HEK293T (cell line): Measurements from ENCODE around the gene LCE2C.
"Not testable (repeated sequence)": the region's sequence is repeated elsewhere in the genome, so short reads cannot be mapped to it uniquely, and the experiment has no call there.

Experiments used
- CTCF ChIA-PET: fragments of 350-600 bp; formaldehyde crosslinking; extraction: SDS; loops from one replicate; lab custom pipeline; 2021; ENCODE audit warnings: antibody characterized with exemption, inconsistent platforms; lab: Yijun Ruan, JAX
- POLR2A ChIA-PET: fragments of 350-600 bp; formaldehyde crosslinking; extraction: SDS; loops from one replicate; lab custom pipeline; 2020; ENCODE audit warnings: antibody characterized with exemption, inconsistent platforms; lab: Yijun Ruan, JAX
- DNase-seq: peaks from one replicate; pipeline ENCODE4 v3.0.0; 2012; ENCODE audit warnings: mixed read lengths; ENCODE audit errors: extremely low spot score
- ARNT ChIP-seq: fragments of 450-650 bp; IDR thresholded peaks from 2 replicates; pipeline ENCODE4 v1.6.1; 2017; ENCODE audit warnings: mild to moderate bottlenecking
- BHLHE40 ChIP-seq: fragments of 450-650 bp; IDR thresholded peaks from 2 replicates; pipeline ENCODE4 v1.6.1; 2016; ENCODE audit warnings: mild to moderate bottlenecking, moderate library complexity, borderline replicate concordance
- CTBP1 ChIP-seq: fragments of 450-650 bp; IDR thresholded peaks from 2 replicates; pipeline ENCODE4 v1.6.1; 2016; ENCODE audit warnings: borderline replicate concordance
- ELF4 ChIP-seq: fragments of 450-650 bp; IDR thresholded peaks from 2 replicates; pipeline ENCODE4 v1.6.1; 2017; ENCODE audit warnings: antibody characterized with exemption
- FOXA1 ChIP-seq: fragments of 450-650 bp; IDR thresholded peaks from 2 replicates; pipeline ENCODE4 v1.6.1; 2016; ENCODE audit warnings: mild to moderate bottlenecking
- FOXK2 ChIP-seq: fragments of 450-650 bp; IDR thresholded peaks from 2 replicates; pipeline ENCODE4 v1.6.1; 2016; ENCODE audit warnings: mild to moderate bottlenecking
- FOXM1 ChIP-seq: fragments of 450-650 bp; IDR thresholded peaks from 2 replicates; pipeline ENCODE4 v1.6.1; 2017; ENCODE audit warnings: mild to moderate bottlenecking, borderline replicate concordance
- HDGF ChIP-seq: fragments of 450-650 bp; IDR thresholded peaks from 2 replicates; pipeline ENCODE4 v1.6.1; 2017; ENCODE audit warnings: antibody characterized with exemption, borderline replicate concordance
- L3MBTL2 ChIP-seq: fragments of 450-650 bp; conservative IDR thresholded peaks from 2 replicates; pipeline ENCODE4 v1.6.1; 2016; ENCODE audit warnings: mild to moderate bottlenecking
- LEF1 ChIP-seq: fragments of 450-650 bp; IDR thresholded peaks from 2 replicates; pipeline ENCODE4 v1.6.1; 2017; ENCODE audit warnings: mild to moderate bottlenecking, borderline replicate concordance
- NFRKB ChIP-seq: fragments of 450-650 bp; IDR thresholded peaks from 2 replicates; pipeline ENCODE4 v1.6.1; 2016; ENCODE audit warnings: mild to moderate bottlenecking, moderate library complexity
- PKNOX1 ChIP-seq: fragments of 450-650 bp; IDR thresholded peaks from 2 replicates; pipeline ENCODE4 v1.6.1; 2016
- SP1 ChIP-seq: fragments of 450-650 bp; IDR thresholded peaks from 2 replicates; pipeline ENCODE4 v1.6.1; 2017
- SUZ12 ChIP-seq: fragments of 450-650 bp; IDR thresholded peaks from 2 replicates; pipeline ENCODE4 v1.6.1; 2016; ENCODE audit warnings: mild to moderate bottlenecking
- TARDBP ChIP-seq: fragments of 450-650 bp; IDR thresholded peaks from 2 replicates; pipeline ENCODE4 v1.6.1; 2016
- ZNF384 ChIP-seq: fragments of 450-650 bp; IDR thresholded peaks from 2 replicates; pipeline ENCODE4 v1.6.1; 2016

LCE2C gene

GRCh38 chr1:152667648-152668047, 7.4 kb upstream of the LCE2C start:
- ChIA-PET POLR2A (no interaction called here), CTCF (no interaction called here)
- DNase-seq = no peak
- no peak for TF ChIP-seq SP1
- TF ChIP-seq CTBP1 = no peak
- no peak for TF ChIP-seq ARNT
- TF ChIP-seq SUZ12 = no peak
- TF ChIP-seq ZNF384 = no peak
- no peak for TF ChIP-seq FOXA1
- TF ChIP-seq HDGF = no peak
- TF ChIP-seq PKNOX1 = no peak
- no peak for TF ChIP-seq FOXM1
- TF ChIP-seq LEF1 = no peak
- TF ChIP-seq ELF4 = no peak
- TF ChIP-seq TARDBP = no peak
- TF ChIP-seq L3MBTL2 = no peak
- TF ChIP-seq BHLHE40 = no peak
- TF ChIP-seq NFRKB = no peak
- no peak for TF ChIP-seq FOXK2

GRCh38 chr1:152673016-152673415, 2.1 kb upstream of the LCE2C start:
- ChIA-PET POLR2A (no interaction called here), CTCF (no interaction called here)
- DNase-seq = no peak
- TF ChIP-seq ARNT (no peak), CTBP1 (no peak), LEF1 (no peak), BHLHE40 (no peak), NFRKB (no peak), TARDBP (no peak), ZNF384 (no peak), FOXK2 (no peak), SP1 (no peak), FOXM1 (no peak)

GRCh38 chr1:152679459-152679858, 4.4 kb downstream of the LCE2C start:
- POLR2A ChIA-PET = no interaction called here

GRCh38 chr1:152681616-152682015, 6.5 kb downstream of the LCE2C start:
- ChIA-PET CTCF (no interaction called here), POLR2A (no interaction called here)
- no peak for TF ChIP-seq LEF1
- TF ChIP-seq SP1 = no peak
- no peak for TF ChIP-seq TARDBP
- no peak for TF ChIP-seq L3MBTL2
- TF ChIP-seq SUZ12 = no peak
- no peak for TF ChIP-seq HDGF
- TF ChIP-seq FOXM1 = no peak
- TF ChIP-seq PKNOX1 = no peak
- no peak for TF ChIP-seq ARNT
- TF ChIP-seq CTBP1 = no peak
- TF ChIP-seq ELF4 = no peak
- no peak for TF ChIP-seq FOXA1
- TF ChIP-seq ZNF384 = no peak
- no peak for TF ChIP-seq BHLHE40
- TF ChIP-seq NFRKB = no peak
- TF ChIP-seq FOXK2 = no peak
- DNase-seq = no peak

More at GRCh38 chr1:152679459-152679858, 4.4 kb downstream of the LCE2C start:
- CTCF ChIA-PET = no interaction called here
- no peak for DNase-seq
- TF ChIP-seq FOXA1 (no peak), TARDBP (no peak), ELF4 (no peak), PKNOX1 (no peak), NFRKB (no peak)

- DNase-seq = no peak
- POLR2A ChIA-PET = no interaction called here
- TF ChIP-seq NFRKB (no peak), FOXK2 (no peak), PKNOX1 (no peak), SUZ12 (no peak), L3MBTL2 (no peak), TARDBP (no peak), HDGF (no peak), FOXM1 (no peak), ZNF384 (no peak), BHLHE40 (no peak), ELF4 (no peak), CTBP1 (no peak), ARNT (no peak), SP1 (no peak)
- CTCF ChIA-PET = no interaction called here
These were observed 8.8 kb downstream of the LCE2C start for GRCh38 chr1:152683846-152684245.

GRCh38 chr1:152685823-152686222, 10.7 kb downstream of the LCE2C start, which contains the start of gene LCE2B:
LCE2B (plus strand) TSS chr1:152686123; CDS start chr1:152686844, 721 bp downstream.
- POLR2A ChIA-PET, CTCF ChIA-PET, DNase-seq: not testable (repeated sequence)
